ENCODE results near the gene SAMHD1.
A peak's percentile ranks its signal among the peaks of the same experiment; 100 is the strongest.

SAMHD1 gene

DNA sequence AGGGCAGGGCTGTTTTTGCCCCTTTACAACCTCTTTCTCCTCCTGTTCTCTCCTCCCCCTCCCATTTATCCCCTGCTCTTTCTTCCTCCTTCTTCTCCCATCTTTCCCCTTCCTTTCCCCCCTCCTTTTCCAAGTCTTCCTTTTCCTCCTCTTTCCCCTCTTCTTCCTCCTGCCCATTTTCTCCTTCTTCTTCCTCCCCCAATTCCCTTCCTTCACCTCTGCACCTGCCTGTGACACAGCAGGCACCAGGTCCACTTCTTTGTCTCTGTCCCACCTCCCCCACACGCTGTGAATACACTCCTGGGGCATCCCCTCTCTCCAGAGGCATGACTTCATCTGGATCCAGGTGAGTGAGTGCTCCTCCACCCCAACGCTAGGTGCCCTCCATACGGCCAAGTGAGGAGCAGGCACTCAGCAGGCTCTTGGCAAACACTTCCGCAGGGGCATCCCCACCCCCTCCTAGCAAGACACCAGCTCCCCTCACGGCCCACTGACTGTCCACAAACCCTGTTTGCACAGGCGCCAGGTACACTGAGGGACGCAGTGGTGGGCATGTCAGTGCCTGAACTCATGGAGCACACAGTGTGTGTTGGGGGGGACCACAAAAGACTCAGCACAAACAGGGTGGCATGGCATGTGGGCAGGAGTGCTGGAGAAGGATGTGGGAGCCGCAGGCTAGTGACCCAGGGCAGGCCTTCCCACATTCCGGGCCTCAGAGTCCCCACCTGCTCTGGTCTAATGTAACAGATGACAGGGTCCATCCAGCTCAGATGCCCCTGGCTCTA, 86.2 kb downstream of the SAMHD1 start:
- no peak for DNase-seq
- Mint-ChIP-seq H3K27ac (peak overlapping the region; percentile 53), H3K4me3 (peak overlapping the region; percentile 43 to 91), H3K36me3 (peaks cover 0 to 4% of the 10 kb centered on the region in 2 donors), H3K9me3 (no peaks in the 10 kb centered on the region), H3K27me3 (no peaks in the 10 kb centered on the region), H3K4me1 (peaks cover 48 to 51% of the 10 kb centered on the region in 2 donors)
- no peak for ATAC-seq (replicated peaks)

DNA sequence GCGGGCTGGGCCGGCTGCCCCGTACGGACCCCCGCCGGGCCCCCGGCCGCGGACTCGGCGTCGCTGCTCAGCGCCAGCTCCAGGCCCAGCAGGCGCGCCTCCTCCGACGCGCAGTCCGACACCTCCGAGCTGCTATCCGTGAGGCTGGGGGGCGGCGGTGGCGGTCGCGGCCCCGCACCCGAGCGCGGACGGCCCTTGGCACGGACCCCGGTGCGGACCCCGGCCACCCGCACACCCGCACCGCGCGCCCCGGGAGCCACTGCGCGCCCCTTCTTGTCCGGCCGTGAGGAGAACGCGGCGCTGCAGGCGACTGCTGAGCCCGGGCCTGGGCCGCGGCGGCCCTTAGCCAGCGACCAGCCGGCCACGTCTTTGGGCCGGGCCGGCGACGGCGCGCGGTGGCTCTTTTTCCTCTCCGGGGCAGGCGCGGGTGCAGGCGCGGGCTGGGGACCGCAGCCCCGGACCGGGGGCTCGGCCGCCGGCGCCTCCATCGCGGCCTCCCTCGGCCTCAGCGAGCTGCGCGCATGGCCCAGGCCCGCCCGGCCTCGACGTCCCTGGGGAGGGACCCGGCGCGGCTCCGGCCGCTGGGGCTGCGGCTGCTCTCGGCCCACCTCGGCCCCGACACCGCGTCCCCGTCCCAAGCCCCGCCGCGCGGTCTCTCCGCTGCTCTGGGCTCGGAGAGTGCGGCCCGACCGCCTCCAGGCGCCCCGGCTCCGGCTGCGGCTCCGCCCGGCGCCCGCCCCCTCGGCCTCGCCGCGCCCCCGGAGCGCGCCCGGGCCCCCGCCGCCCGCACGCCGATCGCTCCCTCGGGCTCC, 88.4 kb downstream of the SAMHD1 start:
- Mint-ChIP-seq H3K36me3 (peaks cover 0 to 4% of the 10 kb centered on the region in 2 donors), H3K4me3 (peak overlapping the region in 1 of 2 donors; percentile 92), H3K27ac (no peak overlapping the region), H3K9me3 (no peaks in the 10 kb centered on the region), H3K27me3 (no peaks in the 10 kb centered on the region), H3K4me1 (peaks cover 63 to 73% of the 10 kb centered on the region in 2 donors)
- peak; percentile 6 to 61 for ATAC-seq (replicated peaks)
- no peak for DNase-seq

DNA sequence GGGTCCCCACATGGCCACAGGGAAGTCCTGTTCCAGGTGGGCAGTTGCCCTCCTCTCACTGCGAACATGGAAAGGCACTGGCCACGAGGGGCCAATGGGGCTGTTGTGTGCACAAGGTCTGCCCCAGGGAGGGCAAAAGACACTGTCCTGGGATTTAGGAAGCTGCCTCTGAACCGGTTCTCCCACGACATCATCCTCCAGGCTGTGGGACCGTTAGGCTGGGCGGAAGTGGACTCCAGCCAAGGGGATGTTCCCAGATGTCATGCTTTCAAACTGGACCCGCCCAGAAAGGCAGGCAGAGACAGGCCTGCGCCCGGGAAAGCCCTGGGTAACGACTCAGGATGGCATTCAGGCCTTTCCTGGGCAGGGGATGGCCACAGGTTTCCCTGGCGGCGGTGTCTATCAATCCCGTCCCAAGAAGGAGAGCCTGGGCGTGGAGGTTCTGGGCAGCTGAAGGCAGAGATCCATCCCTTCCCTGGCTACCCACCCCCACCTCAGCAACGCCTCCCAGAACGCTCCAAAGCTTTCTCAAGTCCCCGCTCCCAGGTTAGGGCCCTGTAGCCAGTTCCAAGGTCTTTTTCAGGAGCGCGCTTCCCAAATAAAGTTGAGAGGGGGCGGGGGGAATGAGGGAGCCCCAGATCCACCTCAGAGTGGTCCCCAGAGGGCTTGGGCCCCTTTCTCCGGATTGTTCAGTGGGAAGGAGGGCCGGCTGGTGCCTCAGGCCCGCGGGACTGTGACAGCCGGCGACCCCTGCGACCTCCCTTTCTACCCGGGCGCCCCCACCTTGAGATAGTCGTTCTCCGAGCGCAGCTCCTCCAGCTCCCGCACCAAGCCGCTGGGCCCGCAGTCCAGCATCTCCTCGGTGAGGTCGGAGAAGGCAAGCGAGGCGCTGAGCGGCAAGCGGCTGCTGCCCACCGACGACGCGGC, 89.4 kb downstream of the SAMHD1 start:
- ATAC-seq (replicated peaks) (no peak), DNase-seq (no peak)
- Mint-ChIP-seq H3K27ac (peak overlapping the region; percentile 82), H3K4me1 (peaks cover 70 to 78% of the 10 kb centered on the region in 2 donors), H3K9me3 (no peaks in the 10 kb centered on the region), H3K4me3 (peak overlapping the region; percentile 75 to 77), H3K36me3 (peaks cover under 1 to 6% of the 10 kb centered on the region in 2 donors), H3K27me3 (no peaks in the 10 kb centered on the region)

DNA sequence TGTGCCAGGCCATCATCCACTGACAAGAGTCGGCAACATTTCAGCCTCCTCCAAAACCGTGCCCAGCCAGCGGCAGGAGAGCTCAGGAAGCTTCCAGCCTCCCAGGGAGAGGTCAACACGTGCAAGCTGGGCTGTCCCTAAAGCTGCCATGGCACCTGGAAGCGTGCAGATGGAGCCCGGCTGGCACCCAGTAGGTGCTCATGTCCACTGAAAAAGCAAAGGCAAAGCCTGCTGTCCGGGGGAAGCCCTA, 90.0 kb downstream of the SAMHD1 start:
- DNase-seq = no peak
- Mint-ChIP-seq H3K9me3 (no peaks in the 10 kb centered on the region), H3K27me3 (no peaks in the 10 kb centered on the region), H3K4me3 (peak overlapping the region; percentile 75 to 77), H3K36me3 (peaks cover 3 to 8% of the 10 kb centered on the region in 2 donors), H3K27ac (no peak overlapping the region), H3K4me1 (peaks cover 70 to 78% of the 10 kb centered on the region in 2 donors)
- ATAC-seq (replicated peaks) = no peak

DNA sequence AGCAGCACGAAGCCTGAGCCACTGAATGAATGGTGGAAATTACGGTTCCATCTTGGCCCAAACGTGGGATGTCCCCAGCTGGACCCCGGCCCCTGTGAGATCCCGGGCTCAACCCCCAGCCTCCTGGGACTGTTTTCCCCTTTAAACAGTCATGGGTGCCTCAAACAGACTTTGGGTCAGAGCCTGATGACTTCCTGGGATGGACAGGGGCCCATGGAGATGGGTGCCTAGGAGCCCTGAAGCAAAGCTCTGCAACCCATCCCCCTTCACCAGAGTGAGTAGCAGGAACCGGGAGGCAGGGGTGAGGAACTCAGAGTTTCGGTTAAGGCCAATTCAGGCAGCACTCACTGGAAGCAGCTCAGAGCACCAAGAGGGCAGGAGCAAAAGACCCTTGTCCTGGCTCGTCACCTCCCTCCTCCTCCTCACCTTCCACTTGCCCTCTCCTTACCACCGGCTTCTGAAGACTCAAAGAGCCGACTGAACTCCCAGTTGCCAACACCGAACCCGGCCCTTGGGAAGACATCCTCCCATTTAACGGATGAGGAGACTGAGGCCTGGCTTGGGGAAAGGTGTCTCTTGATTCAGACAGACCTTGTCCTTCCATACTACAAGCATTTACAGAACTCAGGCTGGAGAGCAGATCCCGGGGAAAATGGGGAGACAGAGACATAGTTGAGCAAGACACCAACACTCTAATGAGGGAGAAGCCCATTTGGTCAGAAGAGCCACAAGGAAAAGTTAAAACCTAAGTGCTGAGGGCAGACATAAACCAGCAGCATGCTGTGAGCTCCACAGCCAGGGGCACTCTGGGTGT, 90.5 kb downstream of the SAMHD1 start:
- ATAC-seq (replicated peaks) (no peak), DNase-seq (no peak)
- H3K36me3 Mint-ChIP-seq = peaks cover 3 to 8% of the 10 kb centered on the region in 2 donors
- no peak overlapping the region for H3K27ac Mint-ChIP-seq
- no peaks in the 10 kb centered on the region for H3K27me3 Mint-ChIP-seq
- peaks cover 68 to 78% of the 10 kb centered on the region in 2 donors for H3K4me1 Mint-ChIP-seq
- peak overlapping the region; percentile 75 to 77 for H3K4me3 Mint-ChIP-seq
- H3K9me3 Mint-ChIP-seq = no peaks in the 10 kb centered on the region

DNA sequence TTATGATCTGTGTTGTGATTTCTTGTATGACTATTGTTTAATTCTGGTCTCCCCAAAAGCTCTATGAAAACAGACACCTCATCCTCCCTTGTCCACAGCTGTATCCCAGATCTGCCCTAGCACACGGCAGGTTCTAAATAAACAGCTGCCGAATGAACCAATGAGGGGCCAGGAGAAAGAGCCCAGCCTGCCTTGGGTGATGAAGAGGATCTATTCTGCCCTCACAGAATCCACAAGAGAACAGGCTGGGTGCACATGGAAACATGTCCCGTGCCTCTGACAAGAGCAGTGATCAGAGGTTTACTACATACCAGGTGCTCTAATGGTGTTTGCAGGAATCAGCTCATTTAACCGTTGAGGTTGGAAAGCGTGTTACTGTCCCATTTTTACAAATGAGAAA, 91.2 kb downstream of the SAMHD1 start:
- no peaks in the 10 kb centered on the region for H3K27me3 Mint-ChIP-seq
- peaks cover 3 to 8% of the 10 kb centered on the region in 2 donors for H3K36me3 Mint-ChIP-seq
- DNase-seq (no peak), ATAC-seq (replicated peaks) (no peak)
- H3K27ac Mint-ChIP-seq = peak overlapping the region; percentile 52
- no peak overlapping the region for H3K4me3 Mint-ChIP-seq
- peaks cover 67 to 78% of the 10 kb centered on the region in 2 donors for H3K4me1 Mint-ChIP-seq
- H3K9me3 Mint-ChIP-seq = no peaks in the 10 kb centered on the region

DNA sequence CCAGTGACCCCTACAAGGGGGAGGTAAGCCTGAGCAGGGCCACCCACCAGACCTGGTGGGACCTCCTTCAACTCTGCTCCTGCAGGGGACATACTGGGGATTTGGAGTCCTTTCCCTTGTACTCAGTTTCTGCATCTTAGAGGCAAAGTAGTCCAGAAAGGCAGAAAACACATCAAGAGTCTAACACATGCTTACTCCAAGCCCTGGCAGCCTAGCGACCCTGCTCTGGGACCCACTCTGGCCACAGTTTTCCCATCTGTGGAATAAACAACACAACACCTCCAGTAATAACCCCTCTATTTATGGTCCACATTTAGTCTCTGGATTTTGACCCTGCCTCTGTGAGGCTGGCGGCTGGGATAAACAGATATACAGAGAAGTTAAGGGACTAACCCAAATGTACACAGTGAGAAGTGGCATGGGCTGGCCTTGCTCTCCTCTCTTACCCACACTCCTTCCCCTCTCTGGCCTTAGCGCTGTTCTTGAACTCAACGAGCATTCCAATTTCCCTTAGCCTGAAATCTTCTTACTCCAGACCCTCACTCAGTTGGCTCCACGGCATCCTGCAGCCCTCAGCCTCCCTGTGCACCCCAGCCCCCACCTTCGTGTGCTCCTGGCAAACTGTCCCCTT, 91.7 kb downstream of the SAMHD1 start:
- H3K27me3 Mint-ChIP-seq = no peaks in the 10 kb centered on the region
- no peak for DNase-seq
- H3K4me1 Mint-ChIP-seq = peaks cover 64 to 76% of the 10 kb centered on the region in 2 donors
- no peaks in the 10 kb centered on the region for H3K9me3 Mint-ChIP-seq
- peaks cover 3 to 8% of the 10 kb centered on the region in 2 donors for H3K36me3 Mint-ChIP-seq
- ATAC-seq (replicated peaks) = no peak
- H3K27ac Mint-ChIP-seq = peak overlapping the region; percentile 52
- H3K4me3 Mint-ChIP-seq = no peak overlapping the region

DNA sequence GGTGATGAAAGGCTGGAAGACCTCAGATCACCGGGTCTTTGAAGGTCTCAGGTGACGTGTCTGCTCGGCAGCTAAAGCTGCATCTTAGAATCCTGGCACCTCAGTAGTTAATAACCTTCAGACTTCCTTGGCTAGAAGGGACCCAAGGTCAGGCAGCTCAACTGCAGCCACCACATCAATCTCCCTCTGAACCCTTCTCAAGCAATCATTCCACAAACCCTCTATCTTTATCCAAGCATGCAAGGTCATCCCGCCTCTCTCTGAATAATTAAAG, 92.3 kb downstream of the SAMHD1 start:
- peaks cover 3 to 9% of the 10 kb centered on the region in 2 donors for H3K36me3 Mint-ChIP-seq
- H3K4me3 Mint-ChIP-seq = no peak overlapping the region
- DNase-seq (no peak), ATAC-seq (replicated peaks) (no peak)
- peaks cover 63 to 77% of the 10 kb centered on the region in 2 donors for H3K4me1 Mint-ChIP-seq
- H3K9me3 Mint-ChIP-seq = no peaks in the 10 kb centered on the region
- H3K27ac Mint-ChIP-seq = no peak overlapping the region
- H3K27me3 Mint-ChIP-seq = no peaks in the 10 kb centered on the region

DNA sequence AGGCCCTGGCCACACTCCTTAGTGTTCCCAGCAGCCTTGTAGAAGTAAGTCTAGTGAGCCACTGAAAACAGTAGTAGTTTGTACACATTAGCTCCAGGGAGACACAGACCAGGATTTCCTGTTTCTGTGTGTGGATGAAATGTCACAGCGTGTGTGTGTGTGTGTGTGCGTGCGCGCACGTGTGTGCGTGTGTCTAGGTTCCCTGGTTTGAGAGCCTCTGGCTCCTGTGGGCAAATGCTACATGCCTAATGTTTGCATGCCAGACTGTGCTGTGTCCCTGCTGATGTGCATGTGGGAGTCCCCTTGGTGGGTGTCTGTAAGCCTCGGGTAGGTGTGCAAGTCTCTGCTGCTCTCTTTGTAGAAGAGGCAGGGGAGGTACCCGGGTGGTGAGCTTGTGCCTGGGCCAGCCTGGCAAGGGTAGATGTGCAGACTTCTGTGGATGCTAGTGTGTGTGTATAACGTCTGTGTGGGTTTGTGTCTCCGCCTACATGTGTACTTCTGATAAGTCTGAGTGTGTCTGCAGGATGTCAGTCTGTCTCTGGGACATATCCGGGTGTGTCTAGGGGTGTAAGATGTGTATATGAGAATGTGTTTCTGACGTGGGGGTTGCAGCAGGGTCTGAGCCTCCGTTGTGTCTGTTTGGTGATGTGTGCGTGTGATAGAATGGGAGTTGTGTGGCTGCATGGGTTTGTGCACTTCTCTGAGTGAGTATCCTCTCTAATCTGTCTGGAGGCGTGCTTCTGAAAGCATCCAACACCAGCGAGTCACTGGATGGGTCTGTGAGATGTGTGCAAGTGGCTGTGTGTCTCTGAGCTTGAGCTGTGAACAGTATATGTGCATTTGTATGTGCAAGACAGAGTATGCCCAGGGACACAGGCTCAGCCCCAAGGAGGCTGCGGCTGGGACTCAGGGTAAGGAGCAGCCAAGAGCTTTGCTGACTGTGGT, 94.5 kb downstream of the SAMHD1 start:
- H3K27me3 Mint-ChIP-seq = no peaks in the 10 kb centered on the region
- peaks cover 65 to 85% of the 10 kb centered on the region in 2 donors for H3K4me1 Mint-ChIP-seq
- H3K9me3 Mint-ChIP-seq = no peaks in the 10 kb centered on the region
- H3K27ac Mint-ChIP-seq = no peak overlapping the region
- peaks cover 3 to 16% of the 10 kb centered on the region in 2 donors for H3K36me3 Mint-ChIP-seq
- no peak for DNase-seq
- no peak overlapping the region for H3K4me3 Mint-ChIP-seq
- peak; percentile 57 to 65 for ATAC-seq (replicated peaks)

DNA sequence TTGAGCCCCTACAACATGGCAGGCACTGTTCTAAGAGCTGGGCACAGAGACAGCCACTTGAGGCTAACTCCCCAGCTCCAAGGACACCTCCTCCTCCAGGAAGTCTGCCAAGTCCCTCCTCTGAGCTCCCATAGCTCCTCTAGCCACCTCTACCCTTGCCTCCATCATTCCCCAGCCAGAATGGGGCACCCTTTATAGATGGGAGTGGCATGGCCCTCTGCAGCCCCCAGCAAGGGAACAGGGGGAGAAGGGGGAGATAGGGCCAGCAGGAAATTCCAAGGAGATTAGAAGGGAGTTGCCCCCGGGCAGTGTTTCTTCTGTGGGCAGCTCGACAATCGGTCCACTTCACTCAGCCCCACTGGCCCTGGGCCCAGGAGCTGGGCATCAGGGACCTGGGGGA, 95.3 kb downstream of the SAMHD1 start:
- peak overlapping the region; percentile 11 for H3K27ac Mint-ChIP-seq
- no peaks in the 10 kb centered on the region for H3K9me3 Mint-ChIP-seq
- H3K36me3 Mint-ChIP-seq = peaks cover 3 to 20% of the 10 kb centered on the region in 2 donors
- ATAC-seq (replicated peaks) (no peak), DNase-seq (no peak)
- H3K4me3 Mint-ChIP-seq = no peak overlapping the region
- H3K27me3 Mint-ChIP-seq = no peaks in the 10 kb centered on the region
- peaks cover 67 to 85% of the 10 kb centered on the region in 2 donors for H3K4me1 Mint-ChIP-seq

DNA sequence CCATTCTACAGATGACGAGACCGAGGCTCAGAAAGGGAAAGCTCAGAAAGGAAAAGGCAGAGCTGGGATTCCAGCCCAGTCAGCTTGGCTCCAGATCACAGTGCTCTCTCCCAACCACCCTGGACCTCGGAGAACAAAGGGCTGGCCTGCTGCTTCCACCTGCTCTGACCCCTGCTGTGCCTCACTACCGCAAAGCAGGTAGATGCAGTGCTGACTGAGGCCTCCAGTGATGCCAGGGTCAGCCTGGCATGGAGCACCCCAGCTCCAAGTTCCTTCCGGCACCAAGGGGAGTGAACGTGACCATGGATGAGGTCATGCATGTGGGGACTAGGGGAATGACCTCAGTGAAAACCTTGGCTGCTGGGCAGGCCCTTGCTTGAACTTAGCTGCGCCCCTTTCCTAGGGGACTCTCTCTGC, 96.3 kb downstream of the SAMHD1 start:
- Mint-ChIP-seq H3K4me1 (peaks cover 62 to 84% of the 10 kb centered on the region in 2 donors), H3K27me3 (no peaks in the 10 kb centered on the region), H3K9me3 (no peaks in the 10 kb centered on the region), H3K27ac (peak overlapping the region; percentile 82), H3K36me3 (peaks cover 5 to 25% of the 10 kb centered on the region in 2 donors), H3K4me3 (no peak overlapping the region)
- no peak for ATAC-seq (replicated peaks)
- DNase-seq = no peak

DNA sequence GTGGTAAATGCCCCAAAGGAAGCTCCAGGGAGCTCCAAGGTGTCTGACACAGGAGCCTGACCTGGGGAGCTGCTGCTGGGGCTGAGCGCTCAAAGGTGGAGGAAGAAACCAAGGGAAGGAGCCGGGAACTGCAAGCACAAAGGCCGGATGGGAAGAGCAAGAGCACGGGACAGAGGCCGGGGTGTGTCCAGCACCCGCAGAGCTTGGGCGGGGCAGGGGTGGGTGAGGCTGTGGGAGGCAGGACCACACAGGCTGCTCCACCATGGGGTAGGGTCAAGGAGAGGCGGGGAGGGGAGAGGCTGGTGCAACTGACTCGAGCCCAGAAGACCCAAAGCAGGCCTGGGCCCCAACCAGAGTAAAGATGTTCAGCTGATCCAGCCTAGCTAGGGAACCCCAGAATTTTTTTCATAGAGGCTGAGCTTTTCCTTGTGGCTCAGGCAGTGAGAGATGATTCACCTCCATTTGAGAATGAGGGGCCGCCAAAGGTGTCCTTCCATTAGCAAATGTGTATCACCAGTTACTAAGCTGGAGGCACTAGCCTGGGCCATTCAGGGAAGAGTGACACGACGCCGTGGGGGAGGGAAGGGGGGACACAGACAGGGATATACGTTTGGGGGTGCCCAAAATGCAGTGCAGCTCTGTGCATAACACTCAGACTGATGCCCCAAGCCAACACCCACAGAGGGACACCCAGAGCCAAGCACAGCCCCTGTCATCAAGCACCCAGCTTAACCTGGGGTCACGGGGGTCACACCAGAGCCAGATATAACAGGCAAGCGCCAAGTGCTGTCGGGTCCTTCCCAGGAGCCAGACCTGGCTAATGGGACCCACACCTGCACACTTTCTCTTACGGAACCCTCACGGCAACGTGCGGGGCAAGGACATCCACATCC, 96.9 kb downstream of the SAMHD1 start:
- H3K27me3 Mint-ChIP-seq = no peaks in the 10 kb centered on the region
- H3K4me1 Mint-ChIP-seq = peaks cover 58 to 80% of the 10 kb centered on the region in 2 donors
- H3K27ac Mint-ChIP-seq = peak overlapping the region; percentile 62
- DNase-seq (no peak), ATAC-seq (replicated peaks) (no peak)
- H3K9me3 Mint-ChIP-seq = no peaks in the 10 kb centered on the region
- no peak overlapping the region for H3K4me3 Mint-ChIP-seq
- peaks cover 5 to 25% of the 10 kb centered on the region in 2 donors for H3K36me3 Mint-ChIP-seq
